Lower lobe of right lung (tissue), 2 donors: Measurements from ENCODE around the gene TSPEAR. TPM values are rescaled to one million over a fixed set of nuclear protein-coding genes. Genes with fewer than 3 reads are reported as not detected.

Experiments used
- ATAC-seq, 2 donors: fragments of 200-7000 bp; cut with Tn5 transposase; one replicate each; pipeline ENCODE4 v1.9.1; 2020 to 2022; ENCODE audit warnings: mild to moderate bottlenecking in 2 of 2, moderate library complexity in 2 of 2
- DNase-seq: peaks from one replicate; pipeline ENCODE4 v3.0.0-alpha.2; 2020
- H3K27ac ChIP-seq: fragments of 200-600 bp; one replicate; pipeline ENCODE4 v1.8.0; 2022
- H3K27me3 ChIP-seq: fragments of 200-600 bp; one replicate; pipeline ENCODE4 v1.8.0; 2022; ENCODE audit warnings: low read depth
- H3K36me3 ChIP-seq: fragments of 200-600 bp; one replicate; pipeline ENCODE4 v1.8.0; 2022; ENCODE audit warnings: mild to moderate bottlenecking
- H3K4me1 ChIP-seq: fragments of 200-600 bp; one replicate; pipeline ENCODE4 v1.8.0; 2022
- H3K4me3 ChIP-seq: fragments of 200-600 bp; one replicate; pipeline ENCODE4 v1.8.0; 2022; ENCODE audit warnings: mild to moderate bottlenecking
- H3K9me3 ChIP-seq: fragments of 200-600 bp; one replicate; pipeline ENCODE4 v1.8.0; 2022
- intact Hi-C: fragments of 100-400 bp; cut with DNase I; formaldehyde crosslinking; loops from one replicate; pipeline ENCODE4 v1.11.0; 2022
- total RNA-seq: library from RNA; stranded (reverse); fragmentation: NEBNext Ultra II Directional; extraction: Animal tissue kit (Norgen Biotek cat#: 25700); gene quantifications from one replicate; pipeline ENCODE4 v1.2.1, GENCODE V29; 2021
- TF ChIP-seq, protein P1 (sequence below): fragments of 200-600 bp; IDR thresholded peaks from one replicate; pipeline ENCODE4 v1.8.0; 2022; ENCODE audit warnings: antibody characterized with exemption, mild to moderate bottlenecking
- donor health status: DM: no; HTN: yes; CAD: no; lungs with severe emphysema.

TSPEAR gene
- total RNA-seq, 1 donor from 2014 or later: 0.27 TPM

DNA sequence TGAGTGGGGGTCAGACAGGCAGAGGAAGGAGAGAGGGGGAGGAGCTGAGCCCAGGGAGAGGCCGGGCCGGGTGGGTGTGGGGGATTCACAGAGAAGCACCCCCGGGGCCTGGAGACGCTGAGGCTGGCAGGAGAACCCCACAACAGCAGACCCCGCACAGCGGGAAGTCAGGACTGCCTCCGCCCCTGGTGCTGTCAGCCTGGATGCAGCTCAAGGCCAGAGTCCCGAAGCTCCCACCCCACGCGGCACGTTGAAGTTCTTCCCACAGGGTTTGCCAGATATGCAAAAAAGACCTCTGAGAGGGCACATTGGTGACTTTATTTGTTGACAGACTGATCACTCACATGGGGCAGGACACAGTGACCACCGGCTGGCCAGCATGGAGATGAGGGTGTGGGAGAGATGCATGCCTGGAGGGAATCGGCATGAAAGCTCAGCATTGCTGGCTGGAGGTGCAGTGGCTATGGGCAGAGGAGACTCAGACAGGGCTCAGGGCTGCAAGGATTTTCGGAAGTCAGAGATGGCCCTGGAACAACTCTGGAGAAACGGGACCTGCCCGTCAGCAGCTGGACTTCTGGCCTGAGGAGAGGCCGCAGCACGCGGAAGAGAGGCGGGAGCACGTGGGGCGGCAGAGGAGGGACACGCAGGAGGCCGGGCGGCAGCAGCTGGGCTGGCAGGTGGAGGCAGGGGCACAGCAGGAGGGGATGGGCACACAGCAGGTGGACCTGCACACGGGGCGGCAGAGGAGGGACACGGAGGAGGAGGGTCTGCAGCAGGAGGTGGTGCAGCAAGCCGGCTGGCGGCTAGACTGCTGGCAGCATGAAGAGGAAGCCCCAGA, 153.7 kb downstream of the TSPEAR start:
- no peak overlapping the region for H3K27ac ChIP-seq
- peak; percentile 39 for DNase-seq
- no peak for ATAC-seq
- H3K9me3 ChIP-seq: no peaks in the 10 kb centered on the region
- no peaks in the 10 kb centered on the region for H3K4me1 ChIP-seq
- TF ChIP-seq, protein P1, sequence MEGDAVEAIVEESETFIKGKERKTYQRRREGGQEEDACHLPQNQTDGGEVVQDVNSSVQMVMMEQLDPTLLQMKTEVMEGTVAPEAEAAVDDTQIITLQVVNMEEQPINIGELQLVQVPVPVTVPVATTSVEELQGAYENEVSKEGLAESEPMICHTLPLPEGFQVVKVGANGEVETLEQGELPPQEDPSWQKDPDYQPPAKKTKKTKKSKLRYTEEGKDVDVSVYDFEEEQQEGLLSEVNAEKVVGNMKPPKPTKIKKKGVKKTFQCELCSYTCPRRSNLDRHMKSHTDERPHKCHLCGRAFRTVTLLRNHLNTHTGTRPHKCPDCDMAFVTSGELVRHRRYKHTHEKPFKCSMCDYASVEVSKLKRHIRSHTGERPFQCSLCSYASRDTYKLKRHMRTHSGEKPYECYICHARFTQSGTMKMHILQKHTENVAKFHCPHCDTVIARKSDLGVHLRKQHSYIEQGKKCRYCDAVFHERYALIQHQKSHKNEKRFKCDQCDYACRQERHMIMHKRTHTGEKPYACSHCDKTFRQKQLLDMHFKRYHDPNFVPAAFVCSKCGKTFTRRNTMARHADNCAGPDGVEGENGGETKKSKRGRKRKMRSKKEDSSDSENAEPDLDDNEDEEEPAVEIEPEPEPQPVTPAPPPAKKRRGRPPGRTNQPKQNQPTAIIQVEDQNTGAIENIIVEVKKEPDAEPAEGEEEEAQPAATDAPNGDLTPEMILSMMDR: no peak
- intact Hi-C loops: no loop called here
- no peak overlapping the region for H3K4me3 ChIP-seq
- H3K36me3 ChIP-seq: no peaks in the 10 kb centered on the region
- peaks cover 10% of the 10 kb centered on the region for H3K27me3 ChIP-seq

DNA sequence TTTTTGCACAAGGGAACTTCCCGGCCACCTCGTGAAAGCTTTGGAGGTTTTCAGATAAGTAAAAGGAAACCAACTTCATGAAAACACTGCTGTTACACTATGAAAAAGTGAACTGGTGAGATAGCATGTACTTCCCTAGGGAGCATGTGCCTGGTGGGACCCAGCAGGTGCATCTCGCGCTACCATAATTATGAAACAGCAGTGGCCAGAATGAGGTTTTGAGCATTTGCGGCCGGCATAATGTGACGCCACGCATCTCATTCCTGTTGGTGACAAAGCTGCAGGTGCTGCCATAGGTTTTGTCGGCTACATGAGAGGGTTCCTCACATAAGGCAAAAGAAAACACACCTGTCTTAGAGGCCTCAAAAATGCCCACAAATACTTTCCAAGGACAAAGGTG, 154.5 kb downstream of the TSPEAR start:
- peaks cover 10% of the 10 kb centered on the region for H3K27me3 ChIP-seq
- no peak overlapping the region for H3K27ac ChIP-seq
- no peak for ATAC-seq

DNA sequence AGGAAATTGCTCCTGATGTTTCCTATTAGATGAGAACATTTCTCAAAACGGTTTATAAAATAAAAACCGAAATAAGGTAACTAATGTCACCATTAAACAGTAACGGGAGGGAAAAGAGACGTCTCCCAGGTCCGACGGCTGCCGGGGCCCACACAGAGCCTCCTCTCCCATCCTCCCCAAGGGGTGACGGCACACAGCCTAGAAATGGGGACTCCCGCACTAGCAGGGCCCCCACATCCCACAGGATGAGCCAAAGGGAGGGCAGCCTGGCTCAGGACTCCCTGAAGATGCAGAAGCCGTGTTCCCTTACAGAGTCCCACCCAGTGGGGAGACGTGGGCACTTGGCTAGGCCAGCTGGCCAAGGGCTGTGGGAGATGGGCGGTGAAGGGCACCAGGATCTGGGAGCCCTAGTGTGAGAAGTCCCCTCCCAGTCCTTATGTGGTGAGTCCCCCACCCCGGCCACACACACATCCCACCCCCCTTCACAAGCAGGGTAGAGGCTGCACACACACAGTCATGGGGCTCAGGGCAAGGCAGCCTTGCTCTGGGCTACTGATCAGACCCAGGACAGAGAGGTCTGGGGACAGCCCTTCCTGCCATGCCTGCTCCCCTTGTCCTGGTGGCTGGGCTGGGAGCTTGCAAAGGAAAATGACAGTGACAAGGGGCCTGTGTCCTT, 156.0 kb downstream of the TSPEAR start:
- DNase-seq: peak; percentile 14
- peak in 1 of 2 donors; percentile 21 for ATAC-seq

More for the DNA sequence above, 154.5 kb downstream of the TSPEAR start:
- H3K4me1 ChIP-seq: no peaks in the 10 kb centered on the region
- H3K36me3 ChIP-seq: no peaks in the 10 kb centered on the region
- TF ChIP-seq, protein P1: no peak
- intact Hi-C loops: no loop called here
- no peak for DNase-seq
- H3K9me3 ChIP-seq: no peaks in the 10 kb centered on the region
- H3K4me3 ChIP-seq: no peak overlapping the region

DNA sequence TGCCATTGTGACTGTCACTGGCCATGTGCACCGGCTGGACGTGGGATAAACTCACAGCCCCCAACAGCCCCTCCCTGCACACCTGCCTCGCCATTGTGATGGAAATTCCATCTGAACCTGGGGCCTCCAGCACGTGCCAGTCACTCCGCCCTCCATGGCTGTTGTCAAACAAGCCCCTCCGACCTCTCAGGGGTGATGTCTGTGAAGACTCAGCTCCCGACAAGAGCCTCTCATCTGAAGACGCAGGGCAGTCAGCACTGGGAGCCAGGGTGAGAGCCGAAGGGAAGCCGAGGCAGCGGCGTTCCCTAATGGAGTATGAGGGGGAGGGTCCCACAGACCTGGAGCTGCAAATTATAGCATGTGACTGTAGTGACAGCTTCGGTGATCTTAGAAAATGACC, 158.7 kb downstream of the TSPEAR start:
- Histone ChIP-seq H3K4me3 (no peak overlapping the region), H3K36me3 (no peaks in the 10 kb centered on the region), H3K9me3 (no peaks in the 10 kb centered on the region), H3K27ac (no peak overlapping the region), H3K4me1 (no peaks in the 10 kb centered on the region), H3K27me3 (peaks cover 3% of the 10 kb centered on the region)
- TF ChIP-seq, protein P1: no peak
- intact Hi-C loops: no loop called here
- ATAC-seq: no peak
- DNase-seq: peak; percentile 28

More for the DNA sequence above, 156.0 kb downstream of the TSPEAR start:
- Histone ChIP-seq H3K4me3 (no peak overlapping the region), H3K27me3 (peaks cover 10% of the 10 kb centered on the region), H3K36me3 (no peaks in the 10 kb centered on the region), H3K4me1 (no peaks in the 10 kb centered on the region), H3K9me3 (no peaks in the 10 kb centered on the region), H3K27ac (no peak overlapping the region)
- intact Hi-C loops: no loop called here
- TF ChIP-seq, protein P1: no peak

DNA sequence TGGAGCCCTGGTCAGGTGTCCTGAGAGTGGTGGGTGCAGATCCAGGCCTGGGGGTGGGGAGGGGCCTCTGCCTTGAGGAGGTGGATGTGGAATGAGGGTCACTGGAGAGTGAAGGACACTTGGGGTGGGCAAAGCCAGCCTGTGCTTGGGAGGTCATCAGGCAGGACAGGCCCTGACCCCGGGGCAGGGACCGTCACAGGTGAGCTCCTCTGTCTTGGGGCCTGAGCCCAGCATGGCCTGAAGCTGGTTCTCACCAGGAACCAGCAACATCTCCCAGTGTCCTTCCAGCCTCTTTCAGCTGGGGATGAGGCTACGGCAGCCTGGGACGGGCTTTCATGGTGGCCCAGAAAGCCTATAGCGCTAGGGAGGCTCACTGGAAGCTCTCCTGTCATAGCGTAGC, 159.2 kb downstream of the TSPEAR start:
- Histone ChIP-seq H3K9me3 (no peaks in the 10 kb centered on the region), H3K4me1 (no peaks in the 10 kb centered on the region), H3K27ac (no peak overlapping the region), H3K36me3 (no peaks in the 10 kb centered on the region), H3K4me3 (no peak overlapping the region), H3K27me3 (no peaks in the 10 kb centered on the region)
- intact Hi-C loops: no loop called here
- DNase-seq (no peak), ATAC-seq (no peak)
- TF ChIP-seq, protein P1: no peak
